NCI-H748 (cell line): ENCODE data around the gene NINJ2.
A peak's percentile ranks its signal among the peaks of the same experiment; 100 is the strongest.
"Not testable (repeated sequence)": the region's sequence is repeated elsewhere in the genome, so short reads cannot be mapped to it uniquely, and the experiment has no call there.

Source experiments
- DNase-seq: peaks from one replicate; lab custom pipeline; 2025; ENCODE audit not compliant: unreplicated experiment; lab: John Stamatoyannopoulos, UW

The NINJ2 gene

DNA sequence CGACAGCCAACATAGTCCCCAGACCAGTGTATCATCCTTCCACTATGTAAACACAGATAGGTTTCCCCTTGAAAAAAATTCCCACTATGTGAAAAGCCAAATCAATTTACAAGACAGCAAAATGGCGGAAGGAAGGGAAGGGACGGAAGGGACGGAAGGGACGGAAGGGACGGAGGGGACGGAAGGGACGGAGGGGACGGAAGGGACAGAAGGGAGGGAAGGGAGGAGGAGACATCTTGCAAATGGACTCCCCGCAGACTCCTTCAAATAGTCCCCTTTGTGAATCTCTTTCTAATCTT lies 75.3 kb downstream of the NINJ2 start:
- no peak for DNase-seq

DNA sequence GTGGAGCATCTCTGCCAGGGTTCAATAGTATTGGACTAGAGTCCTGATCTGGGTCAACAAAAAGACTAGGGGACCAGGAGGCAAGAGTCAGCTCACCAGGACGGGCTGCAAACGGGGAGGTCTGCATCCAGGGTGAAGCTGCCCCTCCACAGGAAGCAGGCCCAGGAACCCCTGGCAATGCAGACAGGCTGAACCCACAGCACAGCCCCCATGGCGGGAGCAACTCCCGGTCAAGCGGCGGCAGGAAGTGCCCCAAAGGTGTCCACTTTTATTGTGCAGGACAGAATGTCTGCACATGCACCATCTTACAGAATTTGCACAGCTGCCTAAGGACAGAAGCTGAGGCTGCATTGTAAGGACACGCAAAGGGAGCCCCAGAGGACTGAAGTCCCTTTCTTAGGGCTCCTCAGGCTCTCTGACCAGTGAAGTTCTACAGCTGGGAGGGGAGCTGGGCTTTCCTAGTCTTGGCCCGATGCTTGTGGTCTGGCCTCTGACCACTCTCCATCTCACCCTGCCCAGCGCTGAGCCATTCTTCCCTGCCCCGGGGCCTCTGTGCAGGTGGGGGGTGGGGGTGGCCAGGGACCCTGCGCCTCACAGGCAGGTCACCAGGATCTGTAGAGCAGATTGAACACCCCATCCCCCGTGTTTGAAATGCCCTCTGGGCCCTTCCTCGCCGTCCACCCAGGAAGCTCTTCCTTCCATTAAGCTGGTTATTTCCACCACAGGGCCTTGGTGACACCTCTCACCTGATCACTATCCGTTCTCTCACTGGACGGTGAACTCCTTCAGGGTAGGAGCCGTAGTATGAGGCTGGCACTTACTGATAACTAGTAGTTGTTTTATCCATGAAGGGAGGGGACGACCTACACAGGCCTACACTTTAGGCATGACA lies 75.9 kb downstream of the NINJ2 start:
- no peak for DNase-seq

DNA sequence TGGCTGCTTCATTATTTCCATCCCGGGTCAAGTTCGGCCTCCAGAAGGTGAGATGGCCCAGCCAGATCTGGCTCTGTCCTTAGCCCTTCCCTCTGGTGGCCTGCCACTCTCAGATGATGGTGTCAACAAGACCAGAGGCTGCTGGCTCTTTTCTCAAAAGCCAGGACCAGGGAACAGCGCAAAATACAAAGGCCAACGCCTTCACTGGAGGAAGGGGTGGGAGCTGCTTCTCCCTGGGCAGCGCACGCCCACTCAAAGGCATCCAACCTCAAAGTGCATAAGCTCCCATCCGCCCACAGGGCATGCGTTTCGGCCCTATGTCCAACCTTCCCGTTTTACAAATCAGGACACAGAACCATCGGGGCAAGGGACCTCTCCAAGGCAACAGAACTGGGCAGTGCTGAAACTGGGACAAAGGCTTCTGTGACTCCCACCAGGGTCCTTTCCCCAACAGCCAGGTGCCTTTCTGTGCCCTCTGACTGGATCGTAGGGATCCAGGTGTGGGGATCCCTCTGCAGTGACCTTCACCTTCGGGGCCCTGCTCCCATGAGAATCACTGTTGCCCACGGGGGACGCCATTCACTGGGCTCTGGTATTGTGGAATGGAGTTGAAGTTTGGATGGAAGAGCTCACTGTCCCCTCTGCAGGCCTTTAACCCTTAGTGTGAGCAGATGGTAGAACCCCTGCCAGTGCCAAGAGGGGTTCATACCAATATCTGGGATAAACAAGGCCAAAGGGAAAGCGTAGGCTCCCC lies 76.8 kb downstream of the NINJ2 start:
- DNase-seq, result no peak

DNA sequence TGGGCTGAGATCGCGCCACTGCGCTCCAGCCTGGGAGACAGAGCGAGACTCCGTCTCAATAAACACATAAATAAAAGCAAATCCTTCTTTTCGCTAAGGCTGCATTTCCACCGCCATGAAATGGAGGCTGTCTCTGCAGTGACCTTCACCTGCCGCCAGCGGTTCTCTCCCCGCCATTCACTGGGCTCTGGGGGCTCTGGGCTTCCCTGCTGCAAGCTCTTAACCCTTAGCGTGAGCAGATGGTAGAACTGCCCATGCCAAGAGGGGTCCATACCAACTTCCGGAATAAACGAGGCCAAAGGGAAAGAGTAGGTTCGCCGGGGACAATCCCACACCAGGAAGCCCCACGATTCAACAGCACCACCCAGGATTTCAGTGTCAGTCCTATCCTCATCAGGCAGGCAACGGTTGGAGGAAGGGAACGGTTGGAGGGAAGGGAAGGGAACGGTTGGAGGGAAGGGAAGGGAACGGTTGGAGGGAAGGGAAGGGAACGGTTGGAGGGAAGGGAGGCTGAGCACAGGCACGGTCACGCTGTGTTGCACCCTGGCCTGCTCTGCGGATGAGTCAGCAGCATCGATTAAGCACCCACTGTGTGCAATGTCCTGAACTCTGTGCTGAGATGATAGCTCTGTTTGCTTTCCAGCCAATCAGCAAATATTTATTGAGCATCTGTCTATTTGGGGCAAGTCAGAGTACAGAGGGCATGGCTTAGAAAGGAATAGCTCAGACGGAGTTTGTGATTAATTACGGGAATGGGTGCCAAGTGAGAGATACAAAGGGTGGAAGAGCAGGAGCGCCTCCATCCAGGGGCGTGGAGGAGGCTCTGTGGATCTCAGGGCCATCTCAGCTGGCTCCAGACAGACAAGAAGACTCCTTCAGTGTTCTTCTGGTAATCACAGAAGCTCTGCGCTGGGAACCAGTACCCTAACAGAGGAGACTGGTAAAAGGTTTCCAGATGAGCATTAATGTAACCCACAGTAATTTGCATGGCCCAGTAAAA lies 77.9 kb downstream of the NINJ2 start:
- no peak for DNase-seq

DNA sequence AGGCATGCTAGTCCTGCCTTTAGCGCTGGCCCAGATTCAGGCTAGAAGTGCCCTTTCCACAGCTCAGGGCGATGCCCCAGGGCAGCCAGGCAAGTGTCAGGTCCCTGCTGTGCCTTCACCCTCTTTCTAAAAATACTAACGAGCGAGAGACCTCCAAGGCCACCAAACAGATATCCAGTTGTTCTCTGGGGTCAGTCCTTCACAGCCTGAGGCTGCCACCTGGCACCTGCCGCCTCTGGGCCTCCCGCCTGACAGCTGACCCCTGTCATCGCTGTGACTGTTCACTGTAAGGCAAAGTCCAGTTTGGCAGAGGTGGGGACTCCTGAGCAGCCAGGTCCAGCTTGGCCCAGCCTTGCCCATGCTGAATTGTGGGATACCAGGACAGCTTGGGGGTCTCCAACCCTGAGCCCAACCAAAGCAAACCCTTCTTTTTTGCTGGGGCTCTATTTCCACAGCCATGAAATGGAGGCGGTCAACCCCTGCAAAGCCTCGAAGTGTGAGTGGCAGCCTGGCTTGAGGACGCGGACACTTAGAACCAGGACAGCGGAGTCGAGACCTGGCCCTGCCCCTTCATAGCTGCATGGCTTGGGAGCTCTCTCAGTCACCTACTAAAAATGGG lies 79.9 kb downstream of the NINJ2 start:
- DNase-seq, result no peak

DNA sequence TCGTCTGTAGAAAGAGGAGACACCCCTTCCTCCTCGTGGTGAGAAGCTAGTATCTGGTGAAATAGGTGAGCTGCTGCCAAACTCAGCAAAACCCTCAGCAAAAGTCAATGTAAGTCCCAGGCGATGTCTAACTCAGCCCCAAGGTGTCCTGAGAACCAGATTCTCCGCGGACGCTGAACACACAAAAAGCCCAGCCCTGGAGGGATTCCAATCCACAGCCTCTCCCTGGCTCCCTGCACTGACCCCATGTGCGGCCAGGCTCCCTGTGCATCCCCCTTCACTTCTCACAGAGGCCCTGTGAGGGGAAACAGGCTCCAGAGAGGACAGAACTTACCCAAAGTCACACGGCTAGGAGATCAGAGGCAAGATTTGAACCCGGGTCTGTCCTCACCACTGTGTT lies 81.5 kb downstream of the NINJ2 start:
- DNase-seq, result no peak

DNA sequence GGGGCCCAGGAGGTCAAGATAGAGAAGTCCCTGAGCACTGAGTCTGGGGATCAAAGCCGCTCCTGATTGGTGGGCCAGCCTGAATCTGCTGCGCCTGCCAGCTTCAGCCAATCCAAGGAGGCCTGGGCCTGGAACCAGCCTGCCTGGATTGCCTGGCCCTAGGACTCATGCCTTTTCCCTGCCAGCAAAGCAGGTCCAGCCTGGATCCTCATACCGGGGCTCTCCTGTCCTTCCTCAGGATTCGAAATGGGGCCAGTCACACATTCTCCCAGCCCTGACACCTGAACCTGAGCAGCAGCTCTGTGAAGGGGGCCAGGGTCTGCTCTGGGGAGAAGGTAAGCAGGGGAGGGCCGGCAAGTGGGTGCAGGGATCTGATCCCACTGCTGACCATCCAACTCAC lies 81.9 kb downstream of the NINJ2 start:
- no peak for DNase-seq

DNA sequence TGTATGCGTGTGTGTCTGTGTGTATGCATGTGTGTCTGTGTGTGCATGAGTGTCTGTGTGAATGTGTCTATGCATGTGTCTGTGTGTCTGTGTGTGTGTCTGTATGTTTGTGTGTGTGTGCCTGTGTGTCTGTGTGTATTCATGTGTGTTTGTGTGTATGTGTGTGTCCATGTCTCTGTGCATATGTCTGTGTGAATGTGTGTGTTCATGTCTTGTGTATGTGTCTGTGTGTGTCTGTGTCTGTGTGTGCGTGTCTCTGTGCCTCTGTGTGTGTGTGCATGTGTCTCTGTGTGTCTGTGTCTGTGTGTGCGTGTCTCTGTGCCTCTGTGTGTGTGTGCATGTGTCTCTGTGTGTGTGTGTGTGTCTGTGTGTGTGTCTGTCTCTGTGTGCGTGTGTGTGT lies 82.4 kb downstream of the NINJ2 start:
- no peak for DNase-seq

DNA sequence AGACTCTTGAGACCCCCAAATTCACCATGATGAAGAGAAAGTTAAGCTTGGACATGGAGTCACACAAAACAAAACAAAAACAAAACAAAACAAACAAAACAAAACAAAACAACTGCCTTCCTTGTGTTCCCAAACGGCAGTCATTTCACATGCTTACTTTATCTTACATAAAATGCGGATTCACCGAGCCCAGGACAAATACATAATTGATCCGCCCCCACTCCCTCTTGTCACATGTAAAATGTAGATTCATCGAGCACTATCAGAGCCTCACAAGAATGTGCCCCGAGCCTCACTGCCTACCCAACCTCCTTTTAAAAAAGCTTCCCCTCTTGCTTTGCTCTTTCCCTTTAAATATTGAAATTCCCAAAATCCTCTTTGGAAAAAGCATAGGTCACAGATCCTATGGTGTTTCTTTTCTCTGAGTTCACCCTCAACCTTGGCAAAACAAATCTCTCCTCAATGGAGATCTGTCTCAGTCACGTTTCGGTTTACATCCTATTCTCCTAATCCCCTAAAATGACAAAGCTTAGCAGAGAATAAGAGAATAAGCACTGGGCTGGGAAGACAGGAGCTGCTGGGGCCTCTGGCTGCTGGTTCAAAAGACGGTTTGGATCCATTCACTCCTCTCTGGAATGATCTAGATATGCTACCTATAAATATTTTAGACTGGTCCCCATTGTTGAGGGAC lies 83.7 kb downstream of the NINJ2 start:
- no peak for DNase-seq

DNA sequence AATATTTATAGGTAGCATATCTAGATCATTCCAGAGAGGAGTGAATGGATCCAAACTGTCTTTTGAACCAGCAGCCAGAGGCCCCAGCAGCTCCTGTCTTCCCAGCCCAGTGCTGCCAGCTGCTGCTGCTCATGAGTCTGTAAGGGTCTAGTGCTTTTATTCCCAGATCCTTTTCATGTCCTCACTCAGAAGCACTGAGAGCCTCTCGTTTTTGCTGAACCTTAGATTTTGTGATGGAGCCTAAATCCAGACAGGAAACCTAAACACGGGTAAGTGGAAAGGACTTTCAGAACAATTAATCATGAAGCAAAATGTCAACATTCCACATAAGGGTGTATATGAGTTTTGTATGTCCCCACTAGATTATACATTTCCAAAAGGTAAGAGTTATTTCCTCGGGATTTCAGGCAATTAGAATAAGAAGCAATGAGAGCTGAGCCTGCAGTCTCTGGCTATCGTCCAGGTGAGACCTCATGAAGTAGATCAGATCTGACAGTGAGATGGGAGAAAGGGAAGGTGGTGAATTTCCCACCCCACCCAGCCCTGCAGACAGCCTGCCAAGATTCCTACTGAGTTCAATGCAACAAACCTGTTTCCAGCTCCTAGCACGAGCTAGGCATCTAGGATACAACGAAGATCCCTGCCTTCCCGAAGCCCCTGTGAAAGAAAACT lies 84.4 kb downstream of the NINJ2 start:
- DNase-seq, result no peak

DNA sequence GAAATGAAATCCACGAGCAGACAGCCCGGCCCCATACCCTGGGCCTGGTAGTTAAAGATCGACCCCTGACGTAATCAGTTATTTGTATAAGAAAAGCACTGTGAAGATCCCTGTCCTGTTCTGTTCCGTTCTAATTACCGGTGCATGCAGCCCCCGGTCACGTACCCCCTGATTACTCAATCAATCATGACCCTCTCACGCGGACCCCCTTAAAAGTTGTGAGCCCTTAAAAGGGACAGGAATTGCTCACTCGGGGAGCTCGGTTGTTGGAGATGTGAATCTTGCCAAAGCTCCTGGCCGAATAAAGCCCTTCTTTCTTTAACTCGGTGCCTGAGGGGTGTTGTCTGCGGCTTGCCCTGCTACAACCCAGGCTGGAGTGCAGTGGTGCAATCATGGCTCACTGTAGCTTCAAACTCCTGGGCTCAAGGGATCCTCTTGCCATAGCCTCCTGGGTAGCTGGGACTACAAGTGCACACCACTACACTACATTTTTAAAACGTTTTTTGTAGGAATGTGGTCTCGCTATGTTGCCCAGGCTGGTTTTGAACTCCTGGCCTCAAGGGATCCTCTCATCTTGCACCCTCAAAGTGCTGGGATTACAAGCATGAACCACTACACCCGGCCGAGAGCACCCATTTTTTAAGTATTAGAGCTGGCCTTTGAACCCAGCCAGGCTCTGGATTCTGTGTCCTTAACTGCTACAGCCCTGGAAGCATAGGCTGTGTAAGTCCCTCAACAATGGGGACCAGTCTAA lies 85.1 kb downstream of the NINJ2 start:
- not testable (repeated sequence) for DNase-seq

DNA sequence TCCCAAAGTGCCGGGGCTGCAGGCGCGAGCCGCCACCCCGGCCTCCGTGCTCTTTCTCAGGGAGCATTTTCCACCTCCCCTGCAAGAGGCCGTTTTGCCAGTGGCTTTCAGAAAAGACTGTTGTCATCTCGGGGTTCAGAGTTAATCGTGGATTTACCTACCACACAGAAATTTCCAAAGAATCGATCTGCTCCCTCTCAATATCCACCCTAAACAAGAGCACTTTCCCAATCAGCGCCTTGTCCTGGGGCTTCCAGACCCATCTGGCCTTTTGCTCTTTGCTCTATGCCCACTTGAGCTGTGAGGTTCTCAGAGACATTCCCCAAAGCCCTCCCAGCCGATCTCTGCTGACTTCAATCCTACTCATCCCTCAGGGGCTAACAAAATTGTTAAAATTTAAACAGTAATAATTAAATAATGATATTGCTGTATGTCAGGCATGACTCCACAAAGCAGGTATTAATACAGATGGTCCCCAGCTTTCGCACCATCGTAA lies 86.6 kb downstream of the NINJ2 start:
- DNase-seq, result no peak

DNA sequence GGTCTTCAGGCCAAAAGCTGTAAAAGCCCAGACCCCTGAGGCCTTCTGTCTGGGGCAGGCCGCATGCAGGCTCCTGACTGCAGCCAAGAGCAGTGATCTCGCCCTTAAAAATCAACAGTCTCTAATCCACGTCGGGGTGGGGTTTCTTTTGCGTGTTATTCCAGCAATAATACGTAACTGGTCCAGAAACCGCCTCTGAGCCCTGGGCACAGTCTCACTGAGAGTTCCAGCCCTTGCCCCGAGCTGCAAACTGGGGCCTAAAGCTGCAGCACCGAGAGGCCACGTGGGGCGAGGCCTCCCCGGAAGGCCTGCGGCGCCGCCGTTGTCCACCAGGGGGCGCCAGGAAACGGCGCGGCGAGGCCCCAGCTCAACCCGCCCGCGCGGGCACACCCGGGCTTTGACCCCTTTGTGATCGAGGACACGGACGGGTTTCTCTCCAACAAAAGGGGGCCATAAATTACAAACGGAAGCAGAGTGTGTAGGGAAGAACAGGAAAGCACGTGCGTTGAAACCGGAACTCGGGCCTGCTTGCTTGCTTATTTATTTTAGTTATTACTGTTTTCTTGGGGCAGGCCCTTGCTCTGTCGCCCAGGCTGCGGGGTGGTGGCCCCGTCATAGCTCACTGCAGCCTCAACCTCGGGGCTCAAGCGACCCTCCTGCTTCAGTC lies 87.2 kb downstream of the NINJ2 start:
- peak; percentile 70 for DNase-seq

DNA sequence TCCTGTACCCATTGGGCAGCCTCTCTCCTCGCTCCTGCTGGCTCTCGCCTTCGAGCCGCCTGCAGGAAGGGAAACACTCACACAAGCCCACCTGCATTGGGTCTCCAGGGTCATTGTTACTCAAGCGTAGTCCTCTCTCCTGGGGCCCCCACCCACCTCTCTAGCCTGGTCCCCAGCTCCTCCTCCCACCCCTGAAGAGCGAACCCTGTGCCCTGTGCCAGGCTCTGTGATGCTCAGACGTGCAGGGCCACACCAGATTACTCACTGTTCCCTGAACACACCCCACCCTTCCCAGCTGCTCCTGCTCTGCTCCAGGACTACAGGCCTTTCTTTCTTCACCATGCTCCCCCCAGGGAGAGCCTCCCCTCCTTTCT lies 88.1 kb downstream of the NINJ2 start:
- no peak for DNase-seq

DNA sequence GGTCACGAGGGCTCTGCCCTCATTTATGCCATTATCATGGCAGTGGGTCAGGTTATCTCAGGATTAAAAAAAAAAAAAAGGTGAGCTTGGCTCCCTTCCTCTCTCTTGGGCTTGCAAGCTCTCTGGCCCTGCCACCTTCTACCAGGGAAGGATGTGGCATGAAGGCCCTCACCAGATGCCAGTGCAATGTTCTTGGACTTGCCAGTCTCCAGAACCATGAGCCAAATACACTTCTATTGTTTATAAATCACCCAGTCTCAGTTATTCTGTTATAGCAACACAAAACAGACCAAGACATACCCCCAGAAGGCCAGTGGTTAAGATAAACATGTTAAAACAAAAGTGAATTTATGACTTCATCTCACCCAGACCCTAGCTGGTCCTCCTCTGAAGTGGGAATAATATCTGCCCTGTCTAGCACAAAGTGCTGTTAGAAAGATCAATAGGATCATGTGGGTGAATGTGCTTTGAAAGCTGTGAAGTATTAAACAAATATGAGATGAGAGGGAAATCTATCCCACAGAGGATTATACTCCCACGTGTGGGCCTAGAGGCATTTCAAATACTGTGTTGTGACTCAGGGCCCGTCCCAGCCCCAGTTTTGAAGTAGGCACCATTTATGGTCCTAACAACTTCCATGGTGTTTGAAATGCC lies 88.6 kb downstream of the NINJ2 start:
- DNase-seq, result no peak

DNA sequence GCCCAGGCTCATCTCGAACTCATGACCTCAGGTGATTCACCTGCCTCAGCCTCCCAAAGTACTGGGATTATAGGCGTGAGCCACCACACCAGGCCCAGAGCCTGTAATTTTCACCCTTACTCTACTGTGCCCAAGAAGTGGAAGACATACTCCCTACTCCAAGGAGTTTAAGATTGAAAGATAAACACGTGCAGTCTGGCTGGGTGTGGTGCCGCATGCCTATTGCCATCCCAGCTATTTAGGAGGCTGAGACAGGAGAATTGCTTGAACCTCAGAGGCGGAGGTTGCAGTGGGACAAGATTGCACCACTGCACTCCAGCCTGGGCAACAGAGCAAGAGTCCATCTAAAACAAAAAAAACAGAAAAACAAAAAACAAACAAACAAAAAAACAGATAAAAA lies 90.0 kb downstream of the NINJ2 start:
- DNase-seq, result no peak

DNA sequence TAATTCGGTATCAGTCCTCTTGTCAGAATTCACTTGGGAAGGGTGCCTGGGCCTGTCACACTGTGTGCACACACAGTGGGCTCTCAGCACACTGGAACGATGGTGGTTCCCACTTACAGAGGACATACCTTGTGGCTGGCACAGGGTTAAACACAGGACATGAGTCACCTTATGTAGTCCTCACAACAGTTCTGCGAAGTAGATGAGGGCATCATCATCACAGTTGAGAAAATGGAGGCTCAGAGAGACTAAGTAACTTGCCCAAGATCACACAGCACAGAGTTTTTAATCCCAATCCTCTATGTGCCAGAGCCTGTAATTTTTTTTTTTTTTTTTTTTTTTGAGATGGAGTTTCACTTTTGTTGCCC lies 90.7 kb downstream of the NINJ2 start:
- DNase-seq, result no peak
